HCT116 (cell line): ENCODE measurements around the gene SFXN5. TPM values are rescaled to one million over a fixed set of nuclear protein-coding genes. Genes with fewer than 3 reads are reported as not detected.
"Not testable (repeated sequence)": the region's sequence is repeated elsewhere in the genome, so short reads cannot be mapped to it uniquely, and the experiment has no call there.

ENCODE experiments used
- ATAC-seq: fragments of 200-7000 bp; cut with Tn5 transposase; 2 replicates; pipeline ENCODE4 v1.9.1; 2020; ENCODE audit warnings: mild to moderate bottlenecking, moderate library complexity
- BruUV-seq: library from RNA; stranded (reverse); fragments of 400-500 nt; replicated peaks from 2 replicates; lab custom pipeline; 2021; lab: Mats Ljungman, UMichigan
- CTCF ChIA-PET: fragments of 300-600 bp; sonication (Branson Sonifier 250); formaldehyde crosslinking; loops from one replicate; lab custom pipeline; 2021; ENCODE audit warnings: antibody characterized with exemption; lab: Charles Lee
- POLR2A ChIA-PET: fragments of 300-600, 350-600 bp; sonication (Branson Sonifier 250); formaldehyde crosslinking; loops from one replicate; lab custom pipeline; 2021; ENCODE audit warnings: antibody characterized with exemption; lab: Charles Lee
- RAD21 ChIA-PET, 2 experiments: fragments of 300-600 bp; sonication (Branson Sonifier 250); formaldehyde crosslinking; loops; one replicate each; lab custom pipeline; 2023; ENCODE audit warnings: low total read pairs in 2 of 2; ENCODE audit not compliant: uncharacterized antibody in 2 of 2, unreplicated experiment in 2 of 2, low non-redundant PET in 1 of 2; lab: Charles Lee
- DNase-seq: peaks from one replicate; pipeline ENCODE4 v3.0.0-alpha.2; 2010; ENCODE audit warnings: low read depth, low spot score
- H2AFZ ChIP-seq: fragments of 200-600 bp; shearing (Covaris generic), sonication (generic); 2 replicates; pipeline ENCODE4 v1.6.1; 2017; ENCODE audit warnings: low read depth, mixed run types, mixed read lengths, antibody characterized with exemption, low read length; ENCODE audit not compliant: poor library complexity, severe bottlenecking
- H3K27ac ChIP-seq: 2 replicates; pipeline ENCODE4 v1.5.1; 2012; ENCODE audit warnings: low read depth, low read length
- H3K27me3 ChIP-seq: fragments of 200-600 bp; sonication (generic); 2 replicates; pipeline ENCODE4 v1.6.1; 2016; ENCODE audit warnings: mixed run types, low read length, mixed read lengths; ENCODE audit not compliant: insufficient read depth
- H3K36me3 ChIP-seq, 2 experiments: fragments of 200-500 bp in 1 of 2; fragments of 200-600 bp in 1 of 2; sonication (Bioruptor generic) in 1 of 2; sonication (generic) in 1 of 2; 2 replicates each; pipeline versions ENCODE4 v1.5.1 to v1.6.1; 2014 to 2016; ENCODE audit warnings: low read length in 2 of 2, inconsistent platforms in 1 of 2, mixed read lengths in 1 of 2, mixed run types in 1 of 2; ENCODE audit not compliant: insufficient read depth in 2 of 2, control insufficient read depth in 1 of 2
- H3K4me1 ChIP-seq, 2 experiments: fragments of 200-600 bp in 1 of 2; sonication (generic) in 1 of 2; 2 replicates each; pipeline versions ENCODE4 v1.5.1 to v1.6.1; 2012 to 2017; ENCODE audit warnings: low read length in 2 of 2, inconsistent platforms in 1 of 2, mild to moderate bottlenecking in 1 of 2, mixed read lengths in 1 of 2, mixed run types in 1 of 2, moderate library complexity in 1 of 2; ENCODE audit not compliant: insufficient read depth in 2 of 2, control insufficient read depth in 1 of 2
- H3K4me2 ChIP-seq: fragments of 200-600 bp; sonication (generic); 2 replicates; pipeline ENCODE4 v1.6.1; 2017; ENCODE audit warnings: mixed run types, low read length, mixed read lengths
- H3K4me3 ChIP-seq, 2 experiments: fragments of 200-600 bp in 1 of 2; sonication (generic) in 1 of 2; replicated peaks in 1 of 2; 2 replicates each; pipeline ENCODE4 v1.5.1; 2011 to 2016; ENCODE audit warnings: low read length in 2 of 2, control low read depth in 1 of 2, low read depth in 1 of 2, mild to moderate bottlenecking in 1 of 2, mixed read lengths in 1 of 2, mixed run types in 1 of 2
- H3K79me2 ChIP-seq: fragments of 200-600 bp; sonication (generic); 2 replicates; pipeline ENCODE4 v1.6.1; 2017; ENCODE audit warnings: mild to moderate bottlenecking, mixed run types, low read length, moderate library complexity, mixed read lengths; ENCODE audit not compliant: insufficient read depth
- H3K9ac ChIP-seq: fragments of 200-600 bp; sonication (generic); 2 replicates; pipeline ENCODE4 v1.6.1; 2016; ENCODE audit warnings: low read length, mixed read lengths
- H3K9me2 ChIP-seq: fragments of 200-600 bp; sonication (generic), shearing (Covaris generic); 2 replicates; pipeline ENCODE4 v1.6.1; 2017; ENCODE audit warnings: mixed run types, mild to moderate bottlenecking, moderate library complexity; ENCODE audit not compliant: insufficient read depth
- H3K9me3 ChIP-seq, 2 experiments: fragments of 200-500 bp in 1 of 2; fragments of 200-600 bp in 1 of 2; sonication (Bioruptor generic) in 1 of 2; sonication (generic) in 1 of 2; 2 replicates each; pipeline ENCODE4 v1.6.1; 2014 to 2017; ENCODE audit warnings: low read length in 2 of 2, mixed read lengths in 2 of 2, inconsistent platforms in 1 of 2, low read depth in 1 of 2, mild to moderate bottlenecking in 1 of 2, mixed run types in 1 of 2, moderate library complexity in 1 of 2; ENCODE audit not compliant: control insufficient read depth in 1 of 2, insufficient read depth in 1 of 2
- H4K20me1 ChIP-seq: fragments of 200-600 bp; sonication (generic), shearing (Covaris generic); 2 replicates; pipeline ENCODE4 v1.6.1; 2017; ENCODE audit warnings: mixed run types, mild to moderate bottlenecking, moderate library complexity; ENCODE audit not compliant: insufficient read depth
- ATF3 ChIP-seq: IDR thresholded peaks from 2 replicates; pipeline ENCODE4 v1.6.1; 2012
- CEBPB ChIP-seq: IDR thresholded peaks from 2 replicates; pipeline ENCODE4 v1.6.1; 2012; ENCODE audit warnings: low read depth
- EGR1 ChIP-seq: IDR thresholded peaks from 2 replicates; pipeline ENCODE4 v1.6.1; 2012; ENCODE audit warnings: low read depth
- EZH2 ChIP-seq: fragments of 200-600 bp; sonication (generic); IDR thresholded peaks from 2 replicates; pipeline ENCODE4 v1.6.1; 2017; ENCODE audit warnings: antibody characterized with exemption, mixed run types
- EZH2phosphoT487 ChIP-seq: fragments of 200-600 bp; IDR thresholded peaks from 2 replicates; pipeline ENCODE4 v1.6.1; 2018; ENCODE audit warnings: antibody characterized with exemption, borderline replicate concordance
- POLR2A ChIP-seq: IDR thresholded peaks from 2 replicates; pipeline ENCODE4 v1.7.0; 2011; ENCODE audit warnings: borderline replicate concordance; ENCODE audit not compliant: insufficient read depth, insufficient read length; ENCODE audit errors: extremely low read depth
- REST ChIP-seq: IDR thresholded peaks from 2 replicates; pipeline ENCODE4 v1.6.1; 2012; ENCODE audit warnings: low read depth
- SIN3A ChIP-seq: IDR thresholded peaks from 2 replicates; pipeline ENCODE4 v1.6.1; 2012; ENCODE audit warnings: low read depth
- ZFX ChIP-seq: fragments of 450-650 bp; IDR thresholded peaks from 2 replicates; pipeline ENCODE4 v1.6.1; 2017
- intact Hi-C: fragments of 100-400 bp; cut with micrococcal nuclease; formaldehyde crosslinking; loops from 2 replicates; pipeline ENCODE4 v1.10.0; 2022
- total RNA-seq: library from RNA; stranded (reverse); gene quantifications from one replicate; pipeline ENCODE4 v1.2.1, GENCODE V29; 2021; ENCODE audit not compliant: unreplicated experiment

SFXN5 gene
- total RNA-seq, 1 experiment from 2014 or later: 10.0 TPM

- Histone ChIP-seq H4K20me1 (no peaks in the 10 kb centered on the region), H3K4me1 (peaks cover 32 to 50% of the 10 kb centered on the region in 2 experiments), H3K27me3 (no peaks in the 10 kb centered on the region), H2AFZ (no peak overlapping the region), H3K36me3 (no peaks in the 10 kb centered on the region), H3K27ac (no peak overlapping the region), H3K79me2 (peaks cover 58% of the 10 kb centered on the region), H3K9me3 (no peaks in the 10 kb centered on the region), H3K4me2 (no peak overlapping the region), H3K4me3 (no peak overlapping the region), H3K9me2 (no peaks in the 10 kb centered on the region), H3K9ac (no peak overlapping the region)
- intact Hi-C loops: no loop called here
- DNase-seq: no peak
- POLR2A ChIA-PET: no interaction called here
- no TSS peak for BruUV-seq
- CTCF ChIA-PET: no interaction called here
- RAD21 ChIA-PET: no interaction called here
- ATAC-seq: no peak
- no peak for TF ChIP-seq EZH2
- TF ChIP-seq ZFX: no peak
Observed at GRCh38 chr2:73068147-73068546, 3.4 kb downstream of the SFXN5 start.

GRCh38 chr2:73067043-73067442 is 4.5 kb downstream of the SFXN5 start:
- H3K4me2 ChIP-seq: no peak overlapping the region
- DNase-seq: no peak
- TF ChIP-seq REST (no peak), POLR2A (no peak), ZFX (no peak), ATF3 (no peak), EZH2phosphoT487 (no peak), SIN3A (no peak), EGR1 (no peak), CEBPB (no peak)
- POLR2A ChIA-PET: no interaction called here
- CTCF ChIA-PET: no interaction called here
- no peaks in the 10 kb centered on the region for H3K9me3 ChIP-seq
- no peak overlapping the region for H3K27ac ChIP-seq
- no peaks in the 10 kb centered on the region for H3K36me3 ChIP-seq
- no peak overlapping the region for H3K9ac ChIP-seq
- intact Hi-C loops: no loop called here
- H3K27me3 ChIP-seq: no peaks in the 10 kb centered on the region
- no TSS peak for BruUV-seq
- H3K4me1 ChIP-seq: peaks cover 36 to 58% of the 10 kb centered on the region in 2 experiments
- RAD21 ChIA-PET: no interaction called here
- no peak for ATAC-seq
- H3K4me3 ChIP-seq: no peak overlapping the region
- H3K79me2 ChIP-seq: peaks cover 69% of the 10 kb centered on the region
- H3K9me2 ChIP-seq: no peaks in the 10 kb centered on the region
- H2AFZ ChIP-seq: no peak overlapping the region
- no peaks in the 10 kb centered on the region for H4K20me1 ChIP-seq

- H3K4me2 ChIP-seq: peak overlapping the region; percentile 80
- H3K4me1 ChIP-seq: peaks cover 36 to 51% of the 10 kb centered on the region in 2 experiments
- DNase-seq, H3K27me3 ChIP-seq, RAD21 ChIA-PET, H3K9me2 ChIP-seq, H4K20me1 ChIP-seq, H3K9me3 ChIP-seq, H2AFZ ChIP-seq, ATAC-seq, intact Hi-C loops, H3K36me3 ChIP-seq, BruUV-seq, POLR2A ChIA-PET: not testable (repeated sequence)
- H3K27ac ChIP-seq: peak overlapping the region; percentile 91
- peak overlapping the region in 1 of 2 experiments; percentile 45; a peak in 2 of 4 replicates for H3K4me3 ChIP-seq
- H3K79me2 ChIP-seq: peaks cover 65% of the 10 kb centered on the region
- peak overlapping the region; percentile 64 for H3K9ac ChIP-seq
- CTCF ChIA-PET: interaction anchor here (1.8 kb wide), 1 partner anchor 91 kb away, joined by 7 read pairs; no protein-coding TSS in a partner anchor
Observed at GRCh38 chr2:73065070-73065469, 6.4 kb downstream of the SFXN5 start.
